ENCODE measurements around the gene TMED1. TPM values are rescaled to one million over a fixed set of nuclear protein-coding genes. Genes with fewer than 3 reads are reported as not detected.
"Not testable (repeated sequence)": the region's sequence is repeated elsewhere in the genome, so short reads cannot be mapped to it uniquely, and the experiment has no call there.

TMED1 gene
- total and polyA plus RNA-seq, 12 donors = 12.5 to 103 (median 48.6) TPM

DNA sequence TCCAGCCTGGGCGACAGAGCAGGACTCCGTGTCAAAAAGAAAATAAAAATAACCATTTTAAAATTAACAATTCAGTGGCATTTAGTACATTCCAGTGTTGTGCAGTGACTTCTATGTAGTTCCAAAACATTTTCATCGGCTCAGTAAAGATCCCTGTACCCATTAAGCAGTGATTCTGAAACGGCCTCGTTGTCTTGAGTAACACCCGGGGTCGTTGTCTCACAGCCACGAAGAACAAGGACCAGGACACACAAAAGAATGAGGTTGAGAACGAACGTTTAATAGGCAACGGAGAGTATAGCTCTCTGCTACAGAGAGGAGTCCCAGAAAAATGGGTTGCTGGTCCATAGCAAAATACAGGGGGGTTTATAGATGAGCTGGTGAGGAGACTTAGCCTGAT is 2.4 kb upstream of the TMED1 start:
- 86 to 87% (median 87%) methylated on average over 11 of the region's 11 CpGs for WGBS, 4 donors
- H3K4me1 ChIP-seq (replicated peaks in 1 of 2) = peaks cover 6 to 14% of the 10 kb centered on the region in 2 donors
- no peak overlapping the region for H3K4me3 ChIP-seq
- TF ChIP-seq POLR2A (IDR thresholded peaks at IDR 0.05) = no peak
- TF ChIP-seq, protein P1, sequence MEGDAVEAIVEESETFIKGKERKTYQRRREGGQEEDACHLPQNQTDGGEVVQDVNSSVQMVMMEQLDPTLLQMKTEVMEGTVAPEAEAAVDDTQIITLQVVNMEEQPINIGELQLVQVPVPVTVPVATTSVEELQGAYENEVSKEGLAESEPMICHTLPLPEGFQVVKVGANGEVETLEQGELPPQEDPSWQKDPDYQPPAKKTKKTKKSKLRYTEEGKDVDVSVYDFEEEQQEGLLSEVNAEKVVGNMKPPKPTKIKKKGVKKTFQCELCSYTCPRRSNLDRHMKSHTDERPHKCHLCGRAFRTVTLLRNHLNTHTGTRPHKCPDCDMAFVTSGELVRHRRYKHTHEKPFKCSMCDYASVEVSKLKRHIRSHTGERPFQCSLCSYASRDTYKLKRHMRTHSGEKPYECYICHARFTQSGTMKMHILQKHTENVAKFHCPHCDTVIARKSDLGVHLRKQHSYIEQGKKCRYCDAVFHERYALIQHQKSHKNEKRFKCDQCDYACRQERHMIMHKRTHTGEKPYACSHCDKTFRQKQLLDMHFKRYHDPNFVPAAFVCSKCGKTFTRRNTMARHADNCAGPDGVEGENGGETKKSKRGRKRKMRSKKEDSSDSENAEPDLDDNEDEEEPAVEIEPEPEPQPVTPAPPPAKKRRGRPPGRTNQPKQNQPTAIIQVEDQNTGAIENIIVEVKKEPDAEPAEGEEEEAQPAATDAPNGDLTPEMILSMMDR (IDR thresholded peaks at IDR 0.05) = no peak
- no peak overlapping the region for H3K27ac ChIP-seq
- H3K9me3 ChIP-seq (replicated peaks in 1 of 3) = no peaks in the 10 kb centered on the region
- DNase-seq = no peak
- no peaks in the 10 kb centered on the region for H3K27me3 ChIP-seq
- intact Hi-C loops (cut with DNase I) = no loop called here
- H3K36me3 ChIP-seq (replicated peaks in 1 of 2) = peaks cover 0 to 5% of the 10 kb centered on the region in 2 donors

DNA sequence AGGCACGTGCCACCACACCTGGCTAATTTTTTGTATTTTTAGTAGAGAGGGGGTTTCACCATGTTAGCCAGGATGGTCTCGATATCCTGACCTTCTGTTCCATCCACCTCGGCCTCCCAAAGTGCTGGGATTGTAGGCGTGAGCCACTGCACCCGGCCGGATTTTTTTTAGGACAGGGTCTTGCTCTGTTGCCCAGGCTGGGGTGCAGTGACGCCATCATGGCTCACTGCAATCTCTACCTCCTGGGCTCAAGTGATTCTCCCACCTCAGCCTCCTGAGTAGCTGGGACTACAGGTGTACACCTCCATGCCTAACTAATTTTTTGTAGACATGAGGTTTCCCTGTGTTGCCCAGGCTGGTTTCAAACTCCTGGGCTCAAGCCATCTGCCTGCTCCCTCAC is 1.6 kb upstream of the TMED1 start:
- DNase-seq; H3K27me3 ChIP-seq; intact Hi-C loops (cut with DNase I); H3K9me3 ChIP-seq (replicated peaks in 1 of 3); H3K27ac ChIP-seq; H3K4me3 ChIP-seq: not testable (repeated sequence)
- peaks cover 0 to 12% of the 10 kb centered on the region in 2 donors for H3K36me3 ChIP-seq (replicated peaks in 1 of 2)
- peaks cover 6 to 14% of the 10 kb centered on the region in 2 donors for H3K4me1 ChIP-seq (replicated peaks in 1 of 2)
- 92 to 99% (median 96%) methylated on average over 7 of the region's 7 CpGs for WGBS, 4 donors

DNA sequence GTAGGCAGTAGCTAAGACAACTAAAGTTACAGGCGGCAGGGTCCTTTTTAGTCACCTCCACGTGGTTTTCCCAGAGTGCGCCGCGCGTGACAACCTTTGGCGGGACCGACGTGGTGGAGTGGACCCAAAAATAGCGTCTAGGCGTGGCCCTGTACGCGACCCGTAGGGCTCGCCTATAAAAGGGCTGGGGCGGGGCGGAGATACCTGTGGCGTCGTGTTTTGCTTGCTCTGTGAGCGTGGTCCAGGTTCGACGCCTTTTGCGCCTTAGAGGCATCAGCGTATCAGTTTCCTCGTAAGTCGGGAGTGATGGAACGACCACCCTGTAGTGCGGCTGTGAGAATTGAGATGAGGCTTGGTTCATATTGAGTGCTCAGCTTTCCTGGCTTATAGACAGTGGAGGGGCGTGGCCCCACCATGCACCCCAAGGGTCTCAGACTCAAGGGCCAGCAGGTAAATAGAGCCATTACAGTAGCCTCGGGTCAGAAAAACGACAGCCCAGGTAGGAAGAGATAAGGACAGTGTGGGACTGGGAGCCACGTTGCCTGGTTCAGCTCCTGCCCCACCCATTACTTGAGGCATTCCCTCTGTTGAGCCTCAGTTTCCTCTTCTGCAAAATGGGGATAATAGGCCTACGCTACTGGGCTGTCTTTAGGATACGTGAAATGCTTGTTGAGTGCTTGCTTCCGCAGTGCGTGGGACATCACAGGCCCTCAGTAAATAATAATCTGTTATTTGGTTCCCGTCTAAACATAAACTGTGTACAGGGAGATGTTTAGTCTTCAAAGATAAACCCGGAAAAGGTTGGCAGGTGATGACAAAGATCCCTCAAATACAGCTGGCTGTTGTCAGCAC is 693 bp upstream of the TMED1 start:
- Histone ChIP-seq H3K4me3 (peak overlapping the region in 3 of 4 donors; percentile 44 to 77 (median 61)), H3K27me3 (no peaks in the 10 kb centered on the region), H3K4me1 (replicated peaks in 1 of 2) (peaks cover 6 to 14% of the 10 kb centered on the region in 2 donors), H3K9me3 (replicated peaks in 1 of 3) (no peaks in the 10 kb centered on the region), H3K27ac (peak overlapping the region; percentile 91 to 99 (median 97)), H3K36me3 (replicated peaks in 1 of 2) (peaks cover 0 to 22% of the 10 kb centered on the region in 2 donors)
- 32 to 44% (median 35%) methylated on average over 19 to 38 of the region's 38 CpGs for WGBS, 4 donors
- TF ChIP-seq POLR2A (IDR thresholded peaks at IDR 0.05) = no peak
- TF ChIP-seq, protein P1 (IDR thresholded peaks at IDR 0.05) = no peak
- peak; percentile 85 to 93 (median 89) for DNase-seq
- intact Hi-C loops (cut with DNase I) = no loop called here

DNA sequence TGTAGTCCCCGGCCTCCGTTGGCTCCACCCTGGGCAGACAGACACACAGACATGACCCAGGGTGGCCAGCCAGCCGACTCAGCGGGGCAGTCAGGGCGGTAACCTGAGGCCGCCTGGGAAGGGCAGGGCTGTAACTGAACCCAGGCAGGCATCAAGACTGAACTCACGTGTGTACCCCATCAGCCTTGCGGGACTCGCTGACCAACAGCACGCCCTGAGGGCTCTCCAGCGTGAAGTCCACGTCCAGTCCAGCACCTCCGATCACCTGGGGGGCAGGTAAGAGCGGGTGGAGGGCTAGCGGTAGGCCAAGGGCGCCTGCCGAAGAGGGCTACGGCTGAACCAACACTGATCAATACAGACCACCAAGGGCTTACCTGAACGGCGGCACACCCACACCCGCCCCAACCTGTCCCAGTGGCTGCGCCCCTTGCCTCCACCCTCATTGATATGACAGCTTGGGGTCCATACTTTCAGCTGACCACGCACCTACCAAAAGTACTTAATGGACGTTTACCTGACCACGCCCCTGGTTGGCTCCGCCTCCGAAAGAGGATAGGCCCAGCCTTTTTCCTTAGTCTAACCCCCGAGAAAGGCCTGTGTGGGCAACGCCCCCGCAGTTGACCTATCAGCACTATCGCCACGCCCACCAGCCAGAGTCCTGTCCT is 791 bp downstream of the TMED1 start:
- intact Hi-C loops (cut with DNase I) = no loop called here

More for the DNA sequence above, 791 bp downstream of the TMED1 start:
- Histone ChIP-seq H3K27ac (peak overlapping the region; percentile 6 to 99 (median 97)), H3K4me1 (replicated peaks in 1 of 2) (peaks cover 6 to 14% of the 10 kb centered on the region in 2 donors), H3K27me3 (no peaks in the 10 kb centered on the region), H3K36me3 (replicated peaks in 1 of 2) (peaks cover 0 to 36% of the 10 kb centered on the region in 2 donors), H3K9me3 (replicated peaks in 1 of 3) (no peaks in the 10 kb centered on the region), H3K4me3 (peak overlapping the region in 2 of 4 donors; percentile 20 to 43)
- TF ChIP-seq POLR2A (IDR thresholded peaks at IDR 0.05) = no peak
- TF ChIP-seq, protein P1 (IDR thresholded peaks at IDR 0.05) = no peak
- peak in 5 of 7 donors; percentile 55 to 75 (median 67) for DNase-seq
- 30 to 42% (median 39%) methylated on average over 7 to 32 of the region's 32 CpGs for WGBS, 4 donors

Measured in adrenal gland (tissue), 12 donors.